Measurements from ENCODE around the gene RNF145. TPM values are rescaled to one million over a fixed set of nuclear protein-coding genes. Genes with fewer than 3 reads are reported as not detected.
"Not testable (repeated sequence)": the region's sequence is repeated elsewhere in the genome, so short reads cannot be mapped to it uniquely, and the experiment has no call there.

RNF145 gene
- total and polyA plus RNA-seq, 8 donors: 7.0 to 96.9 (median 45.8) TPM

DNA sequence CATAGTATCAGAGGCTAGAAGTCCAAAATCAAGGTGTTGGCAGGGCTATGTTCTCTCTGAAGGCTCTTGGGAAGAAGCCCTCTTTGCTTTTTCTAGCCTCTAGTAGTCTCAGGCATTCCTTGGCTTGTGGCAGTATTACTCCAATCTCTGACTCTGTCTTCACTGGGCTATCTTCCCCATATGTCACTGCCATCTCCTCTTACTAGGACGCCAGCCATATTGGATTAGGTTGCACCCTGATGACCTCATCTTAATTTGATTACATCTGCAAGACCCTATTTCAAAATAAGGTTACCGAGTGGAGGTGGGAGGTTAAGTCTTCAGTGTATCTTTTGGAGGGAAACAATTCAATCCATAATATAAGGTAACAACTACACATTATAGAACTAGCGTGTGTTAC is 88.3 kb downstream of the RNF145 start:
- no peaks in the 10 kb centered on the region for H3K36me3 ChIP-seq
- H3K27me3 ChIP-seq: peaks cover 0 to 9% (median 0%) of the 10 kb centered on the region in 3 donors
- TF ChIP-seq EP300 (IDR thresholded peaks at IDR 0.05): no peak
- TF ChIP-seq, protein P1, sequence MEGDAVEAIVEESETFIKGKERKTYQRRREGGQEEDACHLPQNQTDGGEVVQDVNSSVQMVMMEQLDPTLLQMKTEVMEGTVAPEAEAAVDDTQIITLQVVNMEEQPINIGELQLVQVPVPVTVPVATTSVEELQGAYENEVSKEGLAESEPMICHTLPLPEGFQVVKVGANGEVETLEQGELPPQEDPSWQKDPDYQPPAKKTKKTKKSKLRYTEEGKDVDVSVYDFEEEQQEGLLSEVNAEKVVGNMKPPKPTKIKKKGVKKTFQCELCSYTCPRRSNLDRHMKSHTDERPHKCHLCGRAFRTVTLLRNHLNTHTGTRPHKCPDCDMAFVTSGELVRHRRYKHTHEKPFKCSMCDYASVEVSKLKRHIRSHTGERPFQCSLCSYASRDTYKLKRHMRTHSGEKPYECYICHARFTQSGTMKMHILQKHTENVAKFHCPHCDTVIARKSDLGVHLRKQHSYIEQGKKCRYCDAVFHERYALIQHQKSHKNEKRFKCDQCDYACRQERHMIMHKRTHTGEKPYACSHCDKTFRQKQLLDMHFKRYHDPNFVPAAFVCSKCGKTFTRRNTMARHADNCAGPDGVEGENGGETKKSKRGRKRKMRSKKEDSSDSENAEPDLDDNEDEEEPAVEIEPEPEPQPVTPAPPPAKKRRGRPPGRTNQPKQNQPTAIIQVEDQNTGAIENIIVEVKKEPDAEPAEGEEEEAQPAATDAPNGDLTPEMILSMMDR (IDR thresholded peaks at IDR 0.05): no peak
- TF ChIP-seq POLR2A (IDR thresholded peaks at IDR 0.05): no peak
- no peak for TF ChIP-seq POLR2AphosphoS5 (IDR thresholded peaks at IDR 0.05)
- H3K27ac ChIP-seq: no peak overlapping the region
- intact Hi-C loops (cut with DNase I; ENCODE audit: low total_unique reads): no loop called here
- H3K9me3 ChIP-seq: peaks cover 0 to 11% (median 7%) of the 10 kb centered on the region in 4 donors
- 81 to 92% (median 86%) methylated on average over 3 of the region's 3 CpGs for WGBS, 5 donors
- no peak for DNase-seq
- no peak overlapping the region for H3K4me3 ChIP-seq
- H3K4me1 ChIP-seq: no peaks in the 10 kb centered on the region

DNA sequence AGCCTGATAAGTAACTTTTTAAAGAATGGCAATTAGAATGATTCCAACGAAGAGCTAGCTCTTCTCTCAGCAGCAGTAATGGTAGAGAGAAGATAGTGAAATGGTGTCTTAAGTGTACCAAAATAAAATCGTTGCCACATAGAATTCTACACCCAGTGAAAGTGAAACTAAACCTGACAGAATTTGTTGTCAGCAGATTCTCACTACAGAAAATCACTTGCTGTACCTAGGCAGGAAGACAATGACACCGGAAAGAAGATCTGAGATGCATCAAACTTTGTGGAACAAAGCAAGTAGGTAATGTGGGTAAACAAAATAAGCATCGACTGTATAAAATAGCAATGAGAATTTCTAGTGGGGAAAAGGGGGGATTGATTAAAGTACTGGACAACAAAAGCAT is 88.9 kb downstream of the RNF145 start:
- peaks cover 0 to 8% (median 3%) of the 10 kb centered on the region in 4 donors for H3K9me3 ChIP-seq
- WGBS, 5 donors: 53 to 69% (median 67%) methylated on average over 4 of the region's 4 CpGs
- no peaks in the 10 kb centered on the region for H3K36me3 ChIP-seq
- intact Hi-C loops (cut with DNase I; ENCODE audit: low total_unique reads): no loop called here
- TF ChIP-seq POLR2A (IDR thresholded peaks at IDR 0.05) (no peak), POLR2AphosphoS5 (IDR thresholded peaks at IDR 0.05) (no peak), EP300 (IDR thresholded peaks at IDR 0.05) (no peak)
- TF ChIP-seq, protein P1 (IDR thresholded peaks at IDR 0.05): no peak
- DNase-seq: peak in 1 of 2 donors; percentile 38
- H3K4me3 ChIP-seq: no peak overlapping the region
- H3K27ac ChIP-seq: no peak overlapping the region
- peaks cover 0 to 9% (median 0%) of the 10 kb centered on the region in 3 donors for H3K27me3 ChIP-seq
- no peaks in the 10 kb centered on the region for H3K4me1 ChIP-seq

DNA sequence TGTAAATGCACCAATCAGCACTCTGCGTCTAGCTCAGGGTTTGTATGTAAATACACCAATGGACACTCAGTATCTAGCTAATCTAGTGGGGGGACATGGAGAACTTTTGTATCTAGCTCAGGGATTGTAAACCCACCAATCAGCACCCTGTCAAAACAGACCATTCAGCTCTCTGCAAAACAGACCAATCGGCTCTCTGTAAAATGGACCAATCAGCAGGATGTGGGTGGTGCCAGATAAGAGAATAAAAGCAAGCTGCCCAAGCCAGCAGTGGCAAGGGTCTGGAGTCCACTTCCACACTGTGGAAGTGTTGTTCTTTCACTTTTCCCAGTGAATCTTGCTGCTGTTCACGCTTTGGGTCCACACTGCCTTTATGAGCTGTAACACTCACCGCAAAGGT is 89.5 kb downstream of the RNF145 start:
- H3K4me1 ChIP-seq; DNase-seq; H3K4me3 ChIP-seq; H3K9me3 ChIP-seq; H3K27me3 ChIP-seq; H3K27ac ChIP-seq; H3K36me3 ChIP-seq; intact Hi-C loops (cut with DNase I; ENCODE audit: low total_unique reads): not testable (repeated sequence)
- 50 to 72% (median 71%) methylated on average over 3 to 4 of the region's 4 CpGs for WGBS, 5 donors

DNA sequence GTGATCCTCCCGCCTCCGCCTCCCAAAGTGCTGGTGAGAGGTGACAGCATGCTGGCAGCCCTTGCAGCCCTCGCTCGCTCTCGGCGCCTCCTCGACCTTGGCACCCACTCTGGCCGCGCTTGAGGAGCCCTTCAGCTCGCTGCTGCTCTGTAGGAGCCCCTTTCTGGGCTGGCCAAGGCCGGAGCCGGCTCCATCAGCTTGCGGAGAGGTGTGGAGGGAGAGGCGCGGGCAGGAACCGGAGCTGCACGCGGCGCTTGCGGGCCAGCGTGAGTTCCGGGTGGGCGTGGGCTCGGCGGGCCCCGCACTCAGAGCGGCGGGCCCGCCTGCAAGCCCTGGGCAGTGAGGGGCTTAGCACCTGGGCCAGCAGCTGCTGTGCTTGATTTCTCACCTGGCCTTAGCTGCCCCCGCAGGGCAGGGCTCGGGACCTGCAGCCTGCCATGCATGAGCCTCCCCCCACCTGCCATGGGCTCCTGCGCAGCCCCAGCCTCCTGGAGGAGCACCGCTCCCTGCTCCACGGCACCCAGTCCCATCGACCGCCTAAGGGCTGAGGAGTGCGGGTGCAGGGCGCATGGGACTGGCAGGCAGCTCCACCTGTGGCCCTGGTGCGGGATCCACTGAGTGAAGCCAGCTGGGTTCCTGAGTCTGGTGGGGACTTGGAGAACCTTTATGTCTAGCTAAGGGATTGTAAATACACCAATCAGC is 90.2 kb downstream of the RNF145 start:
- intact Hi-C loops (cut with DNase I; ENCODE audit: low total_unique reads); H3K4me1 ChIP-seq; DNase-seq; H3K4me3 ChIP-seq; H3K36me3 ChIP-seq; H3K27me3 ChIP-seq; H3K27ac ChIP-seq; H3K9me3 ChIP-seq: not testable (repeated sequence)
- 92 to 96% (median 94%) methylated on average over 18 to 39 of the region's 39 CpGs for WGBS, 5 donors

DNA sequence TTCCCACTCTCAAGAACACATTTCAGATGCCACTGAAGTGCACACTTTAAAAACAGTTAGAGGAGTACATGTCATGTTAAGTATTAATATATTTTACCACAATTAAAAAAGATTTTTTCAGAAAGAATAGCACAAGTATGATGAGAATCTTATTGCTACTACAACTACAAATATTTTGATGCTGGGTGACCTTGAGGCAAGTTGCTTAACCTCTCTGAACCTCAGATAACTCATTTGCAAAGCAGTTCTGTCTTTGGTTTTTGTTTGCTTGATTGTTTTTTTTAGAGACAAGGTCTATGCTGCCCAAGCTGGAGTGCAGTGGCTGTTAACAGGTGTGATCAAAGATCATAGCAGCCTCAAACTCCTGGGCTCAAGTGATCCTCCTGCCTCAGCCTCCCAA is 95.9 kb downstream of the RNF145 start:
- H3K36me3 ChIP-seq: no peaks in the 10 kb centered on the region

More for the DNA sequence above, 95.9 kb downstream of the RNF145 start:
- DNase-seq: no peak
- no peaks in the 10 kb centered on the region for H3K4me1 ChIP-seq
- TF ChIP-seq POLR2AphosphoS5 (IDR thresholded peaks at IDR 0.05) (no peak), POLR2A (IDR thresholded peaks at IDR 0.05) (no peak), EP300 (IDR thresholded peaks at IDR 0.05) (no peak)
- TF ChIP-seq, protein P1 (IDR thresholded peaks at IDR 0.05): no peak
- H3K27me3 ChIP-seq: peaks cover 0 to 42% (median 10%) of the 10 kb centered on the region in 3 donors
- H3K9me3 ChIP-seq: no peaks in the 10 kb centered on the region
- intact Hi-C loops (cut with DNase I; ENCODE audit: low total_unique reads): no loop called here
- no peak overlapping the region for H3K4me3 ChIP-seq
- no peak overlapping the region for H3K27ac ChIP-seq
